Stimulated activated CD4-positive, alpha-beta T cell treated with anti-CD3 and anti-CD28 coated beads, Interleukin-4, amount 100 ng/mL, for 4 hours (primary cell): ENCODE data around the gene RMDN3.

Experiments used
- DNase-seq, 2 experiments: peaks; one replicate each; pipeline ENCODE4 v3.0.0-alpha.2; 2020

The RMDN3 gene

DNA sequence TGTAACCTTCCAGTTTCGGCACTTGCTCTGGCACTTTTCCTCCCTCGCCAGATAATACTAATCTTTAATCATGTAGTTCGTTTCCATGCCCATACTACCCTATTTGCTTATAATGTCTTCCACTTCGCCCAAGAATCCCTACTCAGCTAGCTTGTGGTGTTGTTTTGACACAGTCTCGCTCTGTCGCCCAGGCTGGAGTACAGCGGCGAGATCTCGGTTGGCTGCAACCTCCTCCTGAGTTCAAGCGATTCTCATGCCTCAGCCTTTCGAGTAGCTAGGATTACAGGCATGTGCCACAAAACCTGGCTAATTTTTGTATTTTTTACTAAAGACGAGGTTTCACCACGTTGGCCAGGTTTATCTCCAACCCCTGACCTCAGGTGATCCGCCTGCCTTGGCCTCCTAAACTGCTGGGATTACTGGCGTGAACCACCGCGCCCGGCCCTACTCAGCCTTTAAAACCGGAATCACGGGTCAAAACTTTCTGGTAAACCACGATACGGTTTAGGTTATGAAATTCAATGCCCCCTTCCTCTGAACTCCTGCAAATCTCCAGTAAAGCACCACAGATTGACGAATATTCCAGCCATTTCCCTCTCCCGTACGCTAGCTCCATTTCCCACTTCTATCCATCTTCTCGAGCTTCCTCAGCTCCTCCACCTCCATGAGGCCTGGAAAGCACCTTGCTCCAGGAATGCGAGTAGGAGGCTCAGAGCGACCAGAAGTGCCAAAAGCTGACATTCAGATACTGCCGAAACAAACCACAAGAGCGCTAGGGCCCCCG lies 61.0 kb downstream of the RMDN3 start:
- no peak for DNase-seq

DNA sequence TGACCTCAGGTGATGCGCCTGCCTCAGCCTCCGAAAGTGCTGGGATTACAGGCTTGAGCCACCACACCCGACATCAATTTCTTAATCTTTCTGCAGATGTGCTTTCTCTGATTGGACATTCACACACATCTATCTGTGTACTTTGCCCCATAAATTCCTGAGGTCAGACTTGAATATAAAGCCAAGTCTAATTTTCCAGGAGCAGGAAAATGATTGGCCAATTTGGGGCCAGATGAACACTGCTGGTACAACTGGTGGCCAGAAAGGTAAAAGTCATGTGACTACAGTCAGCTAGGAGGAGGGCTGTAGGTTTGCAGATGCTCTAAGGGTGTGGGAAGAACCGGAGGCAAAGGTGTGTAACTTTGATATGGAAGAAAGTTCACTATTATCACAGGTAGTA lies 63.3 kb downstream of the RMDN3 start:
- DNase-seq: no peak

DNA sequence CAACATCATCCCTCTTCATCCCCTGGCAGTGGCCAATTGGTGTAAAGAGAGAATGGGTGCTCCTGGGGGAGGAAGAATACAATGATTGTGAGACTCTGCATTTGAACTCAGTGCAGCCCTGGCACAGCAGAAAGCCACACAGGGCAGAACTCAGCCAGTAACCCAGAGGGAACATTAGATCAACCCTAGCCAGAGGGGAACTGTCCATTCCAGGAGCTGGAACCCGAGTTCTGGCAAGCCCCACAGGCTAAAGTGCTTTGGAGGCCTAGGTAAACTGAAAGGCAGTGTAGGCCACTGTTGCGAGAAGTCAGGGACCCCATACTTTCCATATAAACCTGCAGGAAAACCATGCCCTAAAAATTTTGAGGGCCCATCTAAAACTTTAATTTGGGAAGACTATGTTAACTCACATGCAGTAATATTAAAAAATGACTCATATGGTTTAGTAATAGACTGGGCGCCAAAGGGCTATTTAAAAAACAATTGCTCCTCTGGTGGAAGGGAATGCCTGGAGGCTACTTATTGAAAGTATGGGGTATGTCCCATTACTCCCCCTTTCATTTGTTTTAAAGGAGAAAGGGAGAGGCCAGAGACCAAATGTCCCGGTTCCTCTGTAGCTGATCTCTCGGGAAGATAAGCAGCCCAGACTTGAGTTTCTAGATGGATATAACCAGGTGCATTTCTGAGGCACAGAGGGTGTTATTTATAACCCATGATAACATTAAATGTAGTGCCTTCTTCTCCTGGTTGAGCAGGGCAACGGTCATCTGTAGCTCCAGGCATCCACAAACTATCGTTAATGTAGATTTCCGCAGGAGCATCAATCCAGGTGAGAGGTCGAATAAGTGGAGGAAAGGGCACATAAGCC lies 65.9 kb downstream of the RMDN3 start:
- DNase-seq: no peak
